ENCODE measurements around the gene NME9. TPM values are rescaled to one million over a fixed set of nuclear protein-coding genes. Genes with fewer than 3 reads are reported as not detected.

NME9 gene
- total and polyA plus RNA-seq, 2 donors (not counting 3 experiments of a cell fraction or from before 2014, with no cell fraction given): 0.08 TPM; not detected in 1

DNA sequence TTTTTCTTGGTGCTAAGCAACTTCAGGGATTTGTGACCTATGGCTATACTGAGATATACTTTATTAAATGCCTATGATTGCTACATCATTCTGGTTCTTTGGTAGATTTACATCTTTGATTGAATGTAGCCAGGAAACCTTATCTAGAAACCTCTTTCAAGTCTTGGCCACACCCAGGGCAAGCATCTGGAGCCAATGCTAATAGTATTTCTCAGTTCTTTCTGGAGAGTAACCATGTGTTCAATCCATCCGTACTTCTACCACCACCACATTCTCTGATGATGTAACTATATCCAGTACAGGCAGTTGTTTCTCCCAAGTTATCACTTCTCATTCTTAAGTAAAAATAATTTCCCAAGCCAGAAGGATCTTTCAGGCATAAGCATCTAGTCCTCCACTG is 69.0 kb downstream of the NME9 start:
- FAIRE-seq: no peak
- no peak overlapping the region for H3K9ac ChIP-seq (replicated peaks; ENCODE audit: extremely low read depth, insufficient read depth, low read length)
- ChIA-PET CTCF (no interaction called here), POLR2A (no interaction called here)
- no peaks in the 10 kb centered on the region for H3K79me2 ChIP-seq (ENCODE audit: control insufficient read depth, insufficient read depth, low read length)
- H3K4me3 ChIP-seq (replicated peaks in 1 of 3; ENCODE audit: insufficient read depth in 1 of 3, low read depth in 1 of 3, low read length in 3 of 3): no peak overlapping the region
- H2AFZ ChIP-seq (ENCODE audit: low read depth, low read length): no peak overlapping the region
- dilution Hi-C loops (cut with MboI; ENCODE audit: extremely low pct_ligation_motif_present, low sequenced_read_pairs) (no loop called here), intact Hi-C loops (cut with micrococcal nuclease) (no loop called here)
- no peak overlapping the region for H3K27ac ChIP-seq (ENCODE audit: insufficient read depth, low read depth, low read length)
- H3K9me3 ChIP-seq (replicated peaks; ENCODE audit: control insufficient read depth, insufficient read depth, low read length): no peaks in the 10 kb centered on the region
- no peak overlapping the region for H3K4me2 ChIP-seq (ENCODE audit: insufficient read depth, low read length)
- no peaks in the 10 kb centered on the region for H3K4me1 ChIP-seq (ENCODE audit: control insufficient read depth, extremely low read depth, insufficient read depth, low read length)
- BruUV-seq (replicated peaks): no TSS peak
- no peaks in the 10 kb centered on the region for H3K27me3 ChIP-seq (ENCODE audit: control insufficient read depth in 2 of 2, insufficient read depth in 2 of 2, low read length in 2 of 2)
- TF ChIP-seq POLR2AphosphoS5 (IDR thresholded peaks at IDR 0.05; ENCODE audit: insufficient read depth, low read depth, low read length) (no peak), POLR2A (IDR thresholded peaks at IDR 0.05; ENCODE audit: low read depth, low read length) (no peak), JUN (IDR thresholded peaks at IDR 0.05; ENCODE audit: borderline replicate concordance, insufficient read depth, insufficient read length, low read depth) (no peak)
- TF ChIP-seq, protein P1, sequence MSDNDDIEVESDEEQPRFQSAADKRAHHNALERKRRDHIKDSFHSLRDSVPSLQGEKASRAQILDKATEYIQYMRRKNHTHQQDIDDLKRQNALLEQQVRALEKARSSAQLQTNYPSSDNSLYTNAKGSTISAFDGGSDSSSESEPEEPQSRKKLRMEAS (IDR thresholded peaks at IDR 0.05; ENCODE audit: insufficient read depth, insufficient read length): no peak
- no peaks in the 10 kb centered on the region for H3K9me1 ChIP-seq (replicated peaks; ENCODE audit: control insufficient read depth, extremely low read depth, insufficient read depth, low read length)
- H3K36me3 ChIP-seq (ENCODE audit: control insufficient read depth in 2 of 2, extremely low read depth in 1 of 2, insufficient read depth in 2 of 2, low read length in 2 of 2): peaks cover 2 to 3% of the 10 kb centered on the region in 2 experiments
- no peaks in the 10 kb centered on the region for H4K20me1 ChIP-seq (replicated peaks; ENCODE audit: control insufficient read depth, extremely low read depth, insufficient read depth, low read length)
- no peak for DNase-seq (ENCODE audit: low read depth, low spot score)

DNA sequence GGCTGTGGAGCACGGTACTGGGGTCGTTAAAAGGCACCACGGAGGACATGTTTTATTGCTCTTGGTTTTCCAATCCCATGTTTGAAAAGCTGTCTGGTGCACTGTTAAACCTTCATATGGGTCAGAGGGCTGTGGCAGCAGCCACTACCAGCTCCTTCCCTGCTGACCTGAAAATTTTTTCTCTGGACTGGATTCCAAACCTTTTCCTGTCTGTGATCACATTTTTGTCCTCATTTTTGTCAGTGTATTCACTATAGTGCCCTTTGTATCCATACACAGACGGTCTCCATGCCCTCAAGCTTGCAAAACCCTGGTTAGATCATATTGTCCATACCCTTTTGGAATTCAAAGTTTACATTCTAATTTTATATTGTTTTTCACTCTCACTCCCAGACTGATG is 70.5 kb downstream of the NME9 start:
- ChIA-PET CTCF (no interaction called here), POLR2A (no interaction called here)
- H3K9ac ChIP-seq (replicated peaks; ENCODE audit: extremely low read depth, insufficient read depth, low read length): no peak overlapping the region
- TF ChIP-seq MYC (IDR thresholded peaks at IDR 0.05; ENCODE audit: low read depth, low read length): no peak
- TF ChIP-seq, protein P2, sequence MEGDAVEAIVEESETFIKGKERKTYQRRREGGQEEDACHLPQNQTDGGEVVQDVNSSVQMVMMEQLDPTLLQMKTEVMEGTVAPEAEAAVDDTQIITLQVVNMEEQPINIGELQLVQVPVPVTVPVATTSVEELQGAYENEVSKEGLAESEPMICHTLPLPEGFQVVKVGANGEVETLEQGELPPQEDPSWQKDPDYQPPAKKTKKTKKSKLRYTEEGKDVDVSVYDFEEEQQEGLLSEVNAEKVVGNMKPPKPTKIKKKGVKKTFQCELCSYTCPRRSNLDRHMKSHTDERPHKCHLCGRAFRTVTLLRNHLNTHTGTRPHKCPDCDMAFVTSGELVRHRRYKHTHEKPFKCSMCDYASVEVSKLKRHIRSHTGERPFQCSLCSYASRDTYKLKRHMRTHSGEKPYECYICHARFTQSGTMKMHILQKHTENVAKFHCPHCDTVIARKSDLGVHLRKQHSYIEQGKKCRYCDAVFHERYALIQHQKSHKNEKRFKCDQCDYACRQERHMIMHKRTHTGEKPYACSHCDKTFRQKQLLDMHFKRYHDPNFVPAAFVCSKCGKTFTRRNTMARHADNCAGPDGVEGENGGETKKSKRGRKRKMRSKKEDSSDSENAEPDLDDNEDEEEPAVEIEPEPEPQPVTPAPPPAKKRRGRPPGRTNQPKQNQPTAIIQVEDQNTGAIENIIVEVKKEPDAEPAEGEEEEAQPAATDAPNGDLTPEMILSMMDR (IDR thresholded peaks at IDR 0.05; ENCODE audit: extremely low read depth in 1 of 2, insufficient read depth in 1 of 2, low read depth in 1 of 2, low read length in 2 of 2): no peak
- no peak for TF ChIP-seq POLR2A (IDR thresholded peaks at IDR 0.05; ENCODE audit: low read depth, low read length)
- TF ChIP-seq JUN (IDR thresholded peaks at IDR 0.05; ENCODE audit: borderline replicate concordance, insufficient read depth, insufficient read length, low read depth): no peak
- TF ChIP-seq GATA2 (IDR thresholded peaks at IDR 0.05; ENCODE audit: insufficient read depth, insufficient read length, low read depth, low read length): no peak
- no peak for TF ChIP-seq POLR2AphosphoS5 (IDR thresholded peaks at IDR 0.05; ENCODE audit: insufficient read depth, low read depth, low read length)
- TF ChIP-seq EZH2 (IDR thresholded peaks at IDR 0.05; ENCODE audit: borderline replicate concordance, low read depth, low read length, severe bottlenecking): no peak
- TF ChIP-seq FOS (IDR thresholded peaks at IDR 0.05; ENCODE audit: borderline replicate concordance, insufficient read depth, low read length): no peak
- TF ChIP-seq, protein P1 (IDR thresholded peaks at IDR 0.05; ENCODE audit: insufficient read depth, insufficient read length): no peak
- H3K9me3 ChIP-seq (replicated peaks; ENCODE audit: control insufficient read depth, insufficient read depth, low read length): no peaks in the 10 kb centered on the region
- H2AFZ ChIP-seq (ENCODE audit: low read depth, low read length): no peak overlapping the region
- no peaks in the 10 kb centered on the region for H3K9me1 ChIP-seq (replicated peaks; ENCODE audit: control insufficient read depth, extremely low read depth, insufficient read depth, low read length)
- FAIRE-seq (no peak), DNase-seq (ENCODE audit: low read depth, low spot score) (no peak)
- dilution Hi-C loops (cut with MboI; ENCODE audit: extremely low pct_ligation_motif_present, low sequenced_read_pairs) (no loop called here), intact Hi-C loops (cut with micrococcal nuclease) (no loop called here)
- no peak overlapping the region for H3K4me3 ChIP-seq (replicated peaks in 1 of 3; ENCODE audit: insufficient read depth in 1 of 3, low read depth in 1 of 3, low read length in 3 of 3)
- H3K27me3 ChIP-seq (ENCODE audit: control insufficient read depth in 2 of 2, insufficient read depth in 2 of 2, low read length in 2 of 2): no peaks in the 10 kb centered on the region
- no TSS peak for BruUV-seq (replicated peaks)
- H3K27ac ChIP-seq (ENCODE audit: insufficient read depth, low read depth, low read length): no peak overlapping the region
- H3K79me2 ChIP-seq (ENCODE audit: control insufficient read depth, insufficient read depth, low read length): no peaks in the 10 kb centered on the region
- H3K36me3 ChIP-seq (ENCODE audit: control insufficient read depth in 2 of 2, extremely low read depth in 1 of 2, insufficient read depth in 2 of 2, low read length in 2 of 2): peaks cover 0 to 3% of the 10 kb centered on the region in 2 experiments
- H3K4me1 ChIP-seq (ENCODE audit: control insufficient read depth, extremely low read depth, insufficient read depth, low read length): no peaks in the 10 kb centered on the region
- no peaks in the 10 kb centered on the region for H4K20me1 ChIP-seq (replicated peaks; ENCODE audit: control insufficient read depth, extremely low read depth, insufficient read depth, low read length)
- no peak overlapping the region for H3K4me2 ChIP-seq (ENCODE audit: insufficient read depth, low read length)

Measured in endothelial cell of umbilical vein (primary cell).